T follicular helper cell (primary cell): ENCODE data around the gene GNAL.

ENCODE experiments used
- DNase-seq: peaks from one replicate; pipeline ENCODE4 v3.0.0-alpha.2; 2020; ENCODE audit warnings: low read depth

Gene GNAL

DNA sequence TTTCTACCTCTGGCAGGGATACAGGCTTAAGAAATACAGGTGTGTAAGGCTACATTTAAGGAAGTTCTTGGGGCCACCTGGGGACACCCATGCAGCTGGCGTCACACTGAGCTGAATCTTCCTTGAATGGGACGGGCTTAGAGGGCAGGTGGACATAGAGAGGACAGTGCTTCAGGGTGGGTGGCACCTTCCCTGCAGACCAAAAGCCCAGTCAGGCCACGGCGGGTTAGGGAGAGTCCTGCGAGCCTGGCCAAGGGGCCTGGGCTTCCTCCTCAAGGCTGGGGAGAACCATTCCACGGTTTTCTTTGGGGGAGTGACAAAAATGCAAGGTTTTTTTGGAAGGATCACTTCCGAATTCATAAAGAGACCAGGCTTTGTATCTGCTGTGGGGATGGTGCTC lies 73.4 kb downstream of the GNAL start:
- DNase-seq = no peak

GRCh38 chr18:11767329-11767728 lies 78.3 kb downstream of the GNAL start:
- no peak for DNase-seq

- no peak for DNase-seq
These were observed 78.9 kb downstream of the GNAL start for GRCh38 chr18:11767935-11768334.

DNA sequence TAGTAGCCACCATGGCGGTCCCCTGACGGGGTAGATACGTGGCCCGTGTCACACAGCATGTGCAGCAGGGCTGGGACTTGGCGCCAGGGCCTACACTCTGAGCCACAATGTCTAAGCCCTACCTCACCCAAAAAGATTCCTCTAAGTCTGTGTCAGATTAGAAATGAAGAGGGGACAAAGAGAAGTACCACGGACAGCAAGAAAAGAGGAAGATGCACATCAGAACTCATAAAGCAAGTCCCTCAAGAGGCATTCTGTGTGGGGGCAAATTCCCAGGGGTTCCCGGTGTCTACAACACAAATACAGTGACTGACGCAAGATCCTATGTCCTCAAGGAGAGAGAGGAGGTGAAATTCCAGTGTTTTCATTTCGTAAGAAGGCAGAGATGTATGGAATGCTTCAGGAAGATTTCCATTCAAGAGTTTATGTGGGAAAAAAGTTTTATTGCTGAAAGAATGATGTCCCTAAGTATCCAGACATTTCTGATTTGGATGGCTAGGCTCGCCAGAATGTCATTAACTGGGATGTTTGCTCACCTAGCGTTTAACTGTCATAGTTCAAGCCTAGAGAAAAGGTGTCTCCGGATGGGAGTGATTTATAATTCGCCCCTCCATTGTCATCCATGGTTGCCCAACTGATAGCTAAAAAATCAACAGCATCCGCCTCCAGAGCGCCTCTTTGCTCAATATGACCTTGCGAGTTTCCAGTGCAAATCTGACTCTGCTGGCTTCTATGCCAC lies 86.5 kb downstream of the GNAL start:
- no peak for DNase-seq

- no peak for DNase-seq
These were observed 91.0 kb downstream of the GNAL start for GRCh38 chr18:11780042-11780441.

- DNase-seq = no peak
These were observed 94.8 kb downstream of the GNAL start for GRCh38 chr18:11783716-11784331.

- no peak for DNase-seq
These were observed 95.7 kb downstream of the GNAL start for GRCh38 chr18:11784674-11785304.

DNA sequence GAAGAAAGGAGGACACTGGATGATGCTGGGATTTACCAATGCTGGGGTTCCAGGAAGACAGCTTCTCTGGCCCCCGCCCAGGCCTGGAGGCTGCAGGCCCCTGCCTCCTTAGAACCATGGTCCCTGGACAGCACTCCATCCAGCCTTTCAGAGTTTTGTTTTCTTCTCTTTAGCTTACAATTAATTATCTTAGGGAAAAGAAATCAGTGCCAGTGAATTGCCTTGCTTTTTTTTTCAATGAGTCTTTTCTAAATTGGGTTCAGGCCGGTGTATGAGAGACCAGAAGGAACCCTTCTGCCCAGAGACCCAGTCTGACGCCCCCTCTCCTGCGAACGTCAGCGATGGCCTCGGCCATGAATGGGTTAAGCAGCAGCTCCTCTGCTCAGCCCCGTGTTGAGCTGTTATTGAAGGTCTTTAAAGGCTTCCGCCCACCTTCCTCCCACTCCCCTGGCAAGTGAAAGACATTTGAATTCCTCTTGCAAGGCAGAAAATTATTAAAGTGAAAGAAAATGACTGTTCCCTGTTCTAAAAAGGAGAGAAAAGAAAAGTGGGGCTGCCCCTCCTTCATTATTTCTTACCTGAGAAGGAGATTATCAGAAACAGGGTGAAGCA lies 96.5 kb downstream of the GNAL start:
- no peak for DNase-seq

DNA sequence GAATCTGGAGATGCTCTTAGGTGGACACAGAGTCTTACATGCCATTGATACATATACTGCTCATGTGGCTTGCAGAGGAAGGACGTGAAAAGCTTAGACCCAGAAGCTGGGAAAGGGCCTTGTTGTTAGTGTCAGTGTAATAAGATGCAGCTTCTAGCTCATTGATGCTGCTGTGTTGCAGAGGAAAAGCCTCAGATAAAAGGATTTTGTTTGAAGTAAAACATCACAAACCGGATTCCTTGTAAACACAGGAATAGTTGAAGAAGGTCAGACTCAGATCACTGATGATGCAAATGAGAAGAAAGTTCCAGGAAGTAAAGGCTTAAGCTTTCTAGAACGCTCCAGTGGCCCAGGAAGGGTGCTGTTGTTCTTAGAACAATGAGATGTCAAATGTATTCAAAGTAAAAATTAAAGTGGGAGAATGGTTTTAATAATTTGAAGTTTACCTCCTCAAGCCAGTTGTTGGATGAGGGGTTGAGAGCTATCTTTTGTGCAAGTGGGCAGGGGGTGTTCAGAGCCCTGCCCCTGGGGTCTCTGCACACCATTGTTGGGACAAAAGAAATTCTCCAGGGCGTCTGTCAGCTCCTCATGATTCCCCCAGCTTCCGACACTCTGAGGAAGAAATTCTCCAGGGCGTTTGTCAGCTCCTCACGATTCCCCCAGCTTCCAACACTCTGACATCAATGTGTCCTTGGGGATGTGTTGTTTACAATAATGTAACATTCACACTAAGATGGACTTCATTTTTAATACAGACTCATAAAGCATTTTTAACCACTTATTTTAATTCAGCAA lies 100.8 kb downstream of the GNAL start:
- no peak for DNase-seq

DNA sequence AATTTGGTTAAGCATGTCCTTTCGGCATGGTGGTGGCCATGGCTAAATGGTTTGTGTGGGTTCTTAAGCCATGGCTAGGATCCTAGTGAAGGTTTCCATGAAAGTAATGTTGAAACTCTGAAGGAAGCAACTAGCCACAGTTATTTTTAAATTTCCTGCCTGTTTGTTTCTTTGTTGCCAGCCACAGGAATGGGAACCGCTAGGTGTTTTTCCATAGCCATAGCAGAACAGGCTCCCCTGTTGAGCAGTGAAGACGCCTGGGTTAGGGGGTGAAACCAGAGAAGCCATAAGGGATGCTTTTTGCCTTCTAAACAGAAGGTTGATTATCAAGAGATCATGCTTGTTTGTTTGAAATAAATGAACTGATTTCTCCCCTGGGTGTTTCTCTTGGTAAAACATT lies 102.1 kb downstream of the GNAL start:
- DNase-seq = no peak

GRCh38 chr18:11792632-11793031 lies 103.6 kb downstream of the GNAL start:
- no peak for DNase-seq

- no peak for DNase-seq
These were observed 105.1 kb downstream of the GNAL start for GRCh38 chr18:11794195-11794594.

DNA sequence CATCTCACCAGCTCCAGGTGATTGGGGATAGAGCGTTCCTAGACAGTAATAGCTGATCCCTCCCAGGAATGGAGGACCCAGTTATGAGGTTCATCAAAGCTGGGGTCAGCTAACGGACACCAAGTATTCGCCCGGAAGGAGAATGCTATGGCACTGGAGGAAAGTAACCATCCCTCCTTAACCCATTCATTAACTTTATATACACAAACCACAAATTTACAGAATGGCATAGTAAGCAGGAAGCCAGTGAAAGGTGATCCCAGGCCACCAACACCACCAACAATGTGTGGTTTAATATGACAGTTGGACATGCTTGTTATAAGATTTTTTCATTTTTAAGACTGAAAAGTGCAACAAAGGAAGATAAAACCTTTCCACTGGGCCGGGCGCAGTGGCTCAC lies 106.9 kb downstream of the GNAL start:
- DNase-seq = no peak

DNA sequence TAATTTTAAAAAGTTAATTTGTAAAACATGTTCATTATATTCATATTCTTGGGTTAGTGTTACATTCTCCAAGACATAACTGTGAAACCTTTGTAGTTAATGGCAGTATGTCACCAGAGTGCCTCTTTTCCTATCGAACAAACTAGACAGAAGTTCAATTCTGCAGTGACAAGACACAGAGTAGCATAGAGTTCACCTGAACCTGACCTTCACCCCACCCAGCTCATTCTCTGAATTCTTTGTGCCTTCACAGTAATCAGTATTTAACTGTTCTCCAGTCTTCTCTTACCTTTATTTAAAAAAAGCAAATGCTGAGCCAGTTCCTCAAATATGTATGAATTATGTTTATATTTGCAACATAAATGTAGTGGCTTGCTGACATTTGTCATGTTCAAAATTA lies 109.2 kb downstream of the GNAL start:
- DNase-seq = no peak

DNA sequence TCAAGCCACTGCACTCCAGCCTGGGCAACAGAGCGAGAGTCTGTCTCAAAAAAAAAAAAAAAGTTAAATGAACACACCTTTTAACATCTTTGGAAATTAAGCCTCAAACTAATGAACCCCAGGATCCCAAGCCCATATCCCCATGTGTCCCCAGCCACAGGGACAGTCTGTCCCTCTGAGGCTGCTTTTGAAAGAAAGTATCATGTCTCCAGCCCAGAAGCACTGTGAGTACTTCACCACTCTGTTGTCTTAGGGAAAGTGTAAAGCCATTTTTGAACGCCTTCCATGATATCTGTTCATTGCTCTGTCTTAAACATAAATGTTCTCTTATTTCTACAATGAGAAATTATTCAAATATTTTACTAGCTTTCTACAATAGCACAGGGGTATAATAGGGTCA lies 110.0 kb downstream of the GNAL start:
- DNase-seq = no peak

GRCh38 chr18:11800566-11801334 lies 111.7 kb downstream of the GNAL start:
- no peak for DNase-seq

DNA sequence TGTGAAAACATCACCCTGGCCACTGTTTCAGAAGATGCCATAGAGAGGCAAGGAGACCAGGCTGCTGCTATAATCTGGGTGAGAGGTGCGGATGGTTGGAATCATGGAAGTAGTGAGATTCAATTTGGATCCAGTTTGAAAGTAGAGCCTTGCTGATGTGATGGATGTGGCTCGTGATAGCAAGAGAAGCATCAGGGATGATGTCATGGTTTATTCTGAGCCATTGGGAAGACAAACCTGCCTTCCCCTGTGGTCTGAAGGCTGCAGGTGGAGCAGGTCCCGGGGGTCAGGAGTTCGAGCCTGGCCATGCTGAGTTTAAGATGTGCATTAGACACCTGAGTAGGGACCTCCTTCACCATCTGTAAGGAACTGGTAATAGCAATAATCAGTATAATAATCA lies 112.5 kb downstream of the GNAL start:
- DNase-seq = no peak

DNA sequence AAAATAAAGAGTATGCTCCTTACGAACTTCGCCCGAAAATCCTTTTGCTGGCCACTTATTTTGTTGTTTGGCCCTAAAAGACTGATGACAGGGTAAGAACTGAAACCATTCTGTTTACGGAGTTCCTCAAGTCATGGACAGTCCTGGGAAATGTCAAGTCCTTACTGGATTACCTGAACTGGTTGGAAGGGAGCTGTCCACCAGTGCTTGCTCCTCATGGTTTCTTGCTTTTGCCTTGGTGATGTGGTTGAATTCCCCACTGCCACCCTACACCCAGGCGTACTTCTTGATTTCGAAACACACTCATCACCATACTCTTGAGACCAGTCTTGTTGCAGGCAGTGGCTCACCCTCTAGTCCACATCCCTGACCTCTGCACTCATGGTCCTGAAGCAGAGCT lies 113.1 kb downstream of the GNAL start:
- no peak for DNase-seq

- DNase-seq = no peak
These were observed 113.5 kb downstream of the GNAL start for GRCh38 chr18:11802586-11802985.

- DNase-seq = no peak
These were observed 118.2 kb downstream of the GNAL start for GRCh38 chr18:11807233-11807632.
